Activated CD8-positive, alpha-beta memory T cell treated with anti-CD3 and anti-CD28 coated beads for 24 hours (primary cell): ENCODE measurements around the gene NME7.
A peak's percentile ranks its signal among the peaks of the same experiment; 100 is the strongest.
"Not testable (repeated sequence)": the region's sequence is repeated elsewhere in the genome, so short reads cannot be mapped to it uniquely, and the experiment has no call there.

Experiments used
- DNase-seq: peaks from one replicate; pipeline ENCODE4 v3.0.0-alpha.2; 2020

Gene NME7, protein sequence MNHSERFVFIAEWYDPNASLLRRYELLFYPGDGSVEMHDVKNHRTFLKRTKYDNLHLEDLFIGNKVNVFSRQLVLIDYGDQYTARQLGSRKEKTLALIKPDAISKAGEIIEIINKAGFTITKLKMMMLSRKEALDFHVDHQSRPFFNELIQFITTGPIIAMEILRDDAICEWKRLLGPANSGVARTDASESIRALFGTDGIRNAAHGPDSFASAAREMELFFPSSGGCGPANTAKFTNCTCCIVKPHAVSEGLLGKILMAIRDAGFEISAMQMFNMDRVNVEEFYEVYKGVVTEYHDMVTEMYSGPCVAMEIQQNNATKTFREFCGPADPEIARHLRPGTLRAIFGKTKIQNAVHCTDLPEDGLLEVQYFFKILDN

DNA sequence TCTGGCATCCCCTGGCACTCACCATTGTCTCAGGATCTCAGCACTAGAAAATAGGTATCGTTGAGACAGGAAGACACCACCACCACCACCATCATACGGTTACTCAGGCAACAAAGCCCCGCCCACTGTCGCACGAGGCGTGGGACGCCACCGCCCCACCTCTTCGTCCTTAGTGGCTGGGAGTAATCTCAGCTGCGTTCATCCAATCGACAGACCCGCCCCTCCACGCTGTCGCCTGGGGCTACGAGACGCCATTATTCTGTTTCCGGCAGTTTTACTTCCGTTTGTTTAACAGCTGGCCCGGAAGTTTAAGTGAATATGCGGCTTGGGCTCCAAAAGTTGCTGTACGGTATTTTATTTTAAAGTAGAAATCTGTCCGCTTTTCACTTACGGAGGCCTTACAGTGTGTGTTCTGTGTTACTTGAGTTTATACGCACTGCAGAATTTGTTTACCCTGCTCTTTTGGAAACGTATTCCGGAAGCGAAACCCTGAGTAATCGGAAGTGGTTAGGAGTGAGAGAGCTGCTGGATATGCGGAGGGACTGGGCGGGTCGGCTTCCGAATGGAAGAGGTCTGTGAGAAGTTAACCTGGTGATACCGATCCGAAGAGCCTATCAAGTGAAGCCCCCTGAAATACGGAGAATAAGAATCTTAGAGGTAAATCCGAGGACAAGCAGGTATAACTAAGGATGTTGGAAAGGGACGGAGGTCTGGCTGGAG, at the start of gene NME7, which contains the start of gene BLZF1:
NME7 (minus strand) TSS at position 112 of the 720 bp plus-strand sequence; CDS start at position 25, 87 bp downstream.
BLZF1 (plus strand) TSS at position 510 of the 720 bp plus-strand sequence. CDS start 1,328 bp downstream, outside the sequence.
- peak; percentile 99 for DNase-seq

DNA sequence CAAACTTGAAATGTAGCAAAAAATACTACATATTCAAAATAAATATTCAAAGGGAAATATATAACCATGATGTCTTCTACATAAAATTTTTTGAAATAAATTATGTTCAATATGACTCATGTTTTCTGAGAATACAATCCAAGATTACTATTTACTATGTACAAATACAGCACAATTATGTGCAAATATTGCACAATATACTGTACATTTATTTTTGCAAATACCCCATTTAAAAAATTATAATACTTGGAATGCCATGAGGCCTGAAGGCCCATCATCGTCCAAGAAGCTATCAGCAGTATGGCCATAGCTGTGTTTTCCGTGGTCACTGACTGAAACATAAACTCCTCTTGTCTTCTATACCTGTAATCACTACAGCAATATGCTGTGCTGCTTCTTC, 47.4 kb upstream of the NME7 start:
- DNase-seq, result no peak

DNA sequence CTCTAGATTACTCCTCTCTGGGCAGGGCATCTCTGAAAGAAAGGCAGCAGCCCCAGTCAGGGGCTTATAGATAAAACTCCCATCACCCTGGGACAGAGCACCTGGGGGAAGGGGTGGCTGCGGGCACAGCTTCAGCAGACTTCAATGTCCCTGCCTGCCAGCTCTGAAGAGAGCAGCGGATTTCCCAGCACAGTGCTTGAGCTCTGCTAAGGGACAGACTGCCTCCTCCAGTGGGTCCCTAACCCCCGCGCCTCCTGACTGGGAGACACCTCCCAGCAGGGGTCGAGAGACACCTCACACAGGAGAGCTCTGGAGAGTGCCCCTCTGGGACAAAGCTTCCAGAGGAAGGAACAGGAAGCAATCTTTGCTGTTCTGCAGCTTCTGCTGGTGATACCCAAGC, 40.7 kb upstream of the NME7 start:
- DNase-seq, result not testable (repeated sequence)

DNA sequence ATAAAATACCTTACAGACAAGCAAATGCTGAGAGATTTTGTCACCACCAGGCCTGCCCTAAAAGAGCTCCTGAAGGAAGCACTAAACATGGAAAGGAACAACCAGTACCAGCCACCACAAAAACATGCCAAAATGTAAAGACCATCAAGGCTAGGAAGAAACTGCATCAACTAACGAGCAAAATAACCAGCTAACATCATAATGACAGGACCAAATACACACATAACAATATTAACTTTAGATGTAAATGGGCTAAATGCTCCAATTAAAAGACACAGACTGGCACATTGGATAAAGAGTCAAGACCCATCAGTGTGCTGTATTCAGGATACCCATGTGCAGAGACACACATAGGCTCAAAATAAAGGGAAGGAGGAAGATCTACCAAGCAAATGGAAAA, 35.0 kb upstream of the NME7 start:
- DNase-seq, result not testable (repeated sequence)

DNA sequence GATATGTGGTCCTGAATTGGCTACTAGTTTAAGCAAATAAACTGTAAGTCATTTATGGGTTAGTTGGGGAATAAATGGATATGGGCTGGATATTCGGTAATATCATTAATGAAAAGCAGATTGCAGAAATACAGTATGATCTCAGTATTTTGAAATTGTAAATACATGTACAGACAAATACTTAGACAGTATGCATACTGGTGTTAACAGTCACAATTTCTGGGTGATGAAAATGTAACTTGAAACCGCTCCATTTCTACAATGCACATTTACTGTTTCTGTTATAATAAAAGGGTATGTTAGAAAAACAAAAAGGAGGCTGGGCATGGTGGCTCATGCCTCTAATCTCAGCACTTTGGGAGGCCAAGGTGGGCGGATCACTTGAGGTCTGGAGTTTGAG, 28.4 kb upstream of the NME7 start:
- no peak for DNase-seq

DNA sequence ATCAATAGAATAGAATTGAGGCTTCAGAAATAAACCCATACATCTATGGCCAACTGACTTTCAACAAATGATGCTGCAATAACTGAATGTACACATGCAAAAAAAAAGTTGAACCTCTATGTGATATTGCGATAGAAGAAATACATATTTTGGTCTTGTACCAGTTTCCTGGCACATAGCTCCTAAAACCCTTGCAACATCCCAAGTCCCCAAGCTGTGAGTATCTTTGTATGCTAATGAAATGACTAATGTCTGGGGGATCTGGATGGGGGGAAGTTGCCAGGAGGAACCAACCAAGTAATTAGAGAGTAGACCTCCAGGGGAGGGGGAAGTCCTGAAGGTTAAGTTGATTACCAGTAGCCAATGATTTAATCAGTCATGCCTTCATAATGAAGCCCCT, 24.8 kb upstream of the NME7 start:
- DNase-seq, result no peak

DNA sequence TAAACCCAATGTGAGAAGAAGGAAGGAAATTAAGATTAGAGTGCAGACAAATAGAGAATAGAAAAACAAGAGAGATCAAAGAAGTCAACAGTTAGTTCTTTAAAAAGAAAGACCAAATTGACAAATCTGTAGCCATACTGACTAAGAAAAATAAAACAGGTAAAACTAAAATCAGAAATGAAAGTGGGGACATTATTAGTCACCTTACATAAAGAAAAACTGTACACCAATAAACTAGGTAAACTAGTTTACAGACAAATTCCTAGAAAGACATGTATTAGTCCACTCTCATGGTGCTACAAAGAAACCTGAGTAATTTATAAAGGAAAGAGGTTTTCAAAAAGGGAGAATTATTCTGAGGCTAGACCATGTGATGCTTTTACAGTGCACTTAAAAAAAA, 22.7 kb upstream of the NME7 start:
- DNase-seq, result no peak

DNA sequence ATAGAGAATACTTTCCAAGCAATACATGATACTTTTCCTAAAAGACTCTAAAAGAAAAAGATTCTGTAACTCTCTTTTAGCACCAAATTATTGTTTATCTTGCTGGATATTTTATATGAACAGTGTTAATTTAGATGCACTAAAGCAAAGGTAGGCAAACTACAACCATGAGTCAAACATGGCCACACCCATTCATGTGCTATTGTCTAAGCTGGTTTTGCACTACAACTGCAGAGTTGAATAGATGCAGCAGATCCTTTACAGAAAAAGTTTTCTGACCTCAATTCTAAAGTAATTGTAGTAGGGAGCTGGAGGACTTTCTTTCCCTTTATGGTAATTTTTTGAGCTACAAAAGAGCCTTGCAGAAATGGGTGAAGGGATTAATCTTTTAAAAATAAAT, 19.8 kb upstream of the NME7 start:
- DNase-seq, result no peak

DNA sequence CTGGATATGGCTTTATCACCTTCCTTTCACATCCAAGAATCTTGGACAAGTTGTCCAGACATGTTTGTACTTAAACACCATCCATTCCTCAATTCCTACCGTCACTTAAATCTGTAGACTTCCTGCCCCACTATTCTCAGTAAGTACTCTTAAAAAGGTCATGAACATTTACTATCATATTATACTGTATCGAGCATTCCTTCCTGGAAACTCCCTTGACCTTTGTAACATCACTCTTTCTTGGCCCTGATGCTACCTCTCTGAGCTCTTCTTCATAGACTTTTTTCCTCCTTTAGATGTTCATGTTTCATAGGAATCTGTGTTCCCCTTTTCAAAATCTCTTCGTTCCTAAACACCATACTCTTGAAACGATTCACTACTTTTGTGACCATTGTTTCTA, 15.9 kb upstream of the NME7 start:
- no peak for DNase-seq

DNA sequence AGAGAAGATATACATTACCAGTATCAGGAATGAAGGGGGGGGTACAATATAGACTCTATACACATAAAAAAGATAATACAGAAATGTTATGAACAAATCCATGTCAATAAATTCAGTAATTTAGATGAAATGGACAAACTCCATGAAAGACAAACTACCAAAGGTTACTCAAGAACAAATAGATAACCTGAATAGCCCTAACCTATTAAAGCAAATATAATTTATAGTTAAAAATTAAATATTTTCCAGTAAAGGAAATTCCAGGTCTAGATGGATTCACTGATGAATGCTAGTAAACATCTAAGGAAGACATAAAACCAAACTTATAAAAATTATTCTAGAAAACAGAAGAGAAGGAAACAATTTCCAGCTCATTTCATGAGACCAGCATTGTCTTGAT, 13.6 kb upstream of the NME7 start:
- DNase-seq, result no peak

DNA sequence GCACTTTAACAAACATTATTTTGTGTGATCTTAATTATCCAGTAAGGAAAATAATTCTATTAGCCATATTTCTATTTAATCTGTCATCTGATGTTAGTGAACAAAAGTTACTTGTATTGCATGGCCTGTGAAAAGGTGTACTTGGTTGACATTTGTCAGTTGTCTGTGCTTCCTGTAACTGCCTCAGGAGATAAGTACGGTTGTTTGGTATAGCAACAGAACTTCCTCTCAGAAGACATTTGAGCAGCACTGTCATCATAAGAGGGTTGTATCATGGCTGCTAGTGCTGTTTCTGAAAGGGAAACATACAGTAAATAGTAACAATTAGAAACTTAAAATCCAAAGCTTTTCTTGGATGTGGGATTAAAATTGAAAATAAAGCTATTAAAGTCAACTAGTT, 3.8 kb upstream of the NME7 start:
- no peak for DNase-seq

DNA sequence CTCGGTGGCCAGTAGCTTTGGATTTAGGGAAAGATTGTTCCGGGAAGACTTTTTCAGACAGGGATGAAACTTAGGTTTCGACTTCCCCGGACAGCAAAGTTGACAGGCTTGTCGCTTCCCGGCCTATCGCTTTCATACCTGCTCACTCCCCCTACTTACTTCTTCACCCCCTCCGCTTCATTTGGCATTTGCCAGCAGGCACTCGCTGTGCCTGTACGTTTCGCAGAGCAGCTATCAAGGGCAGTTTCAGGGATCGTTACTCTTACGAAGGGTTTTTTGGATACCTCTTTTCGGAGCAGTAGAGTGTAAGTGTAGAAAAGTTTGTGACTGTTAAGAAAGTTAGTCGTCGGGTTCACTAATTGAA, 791 bp upstream of the NME7 start:
- no peak for DNase-seq

DNA sequence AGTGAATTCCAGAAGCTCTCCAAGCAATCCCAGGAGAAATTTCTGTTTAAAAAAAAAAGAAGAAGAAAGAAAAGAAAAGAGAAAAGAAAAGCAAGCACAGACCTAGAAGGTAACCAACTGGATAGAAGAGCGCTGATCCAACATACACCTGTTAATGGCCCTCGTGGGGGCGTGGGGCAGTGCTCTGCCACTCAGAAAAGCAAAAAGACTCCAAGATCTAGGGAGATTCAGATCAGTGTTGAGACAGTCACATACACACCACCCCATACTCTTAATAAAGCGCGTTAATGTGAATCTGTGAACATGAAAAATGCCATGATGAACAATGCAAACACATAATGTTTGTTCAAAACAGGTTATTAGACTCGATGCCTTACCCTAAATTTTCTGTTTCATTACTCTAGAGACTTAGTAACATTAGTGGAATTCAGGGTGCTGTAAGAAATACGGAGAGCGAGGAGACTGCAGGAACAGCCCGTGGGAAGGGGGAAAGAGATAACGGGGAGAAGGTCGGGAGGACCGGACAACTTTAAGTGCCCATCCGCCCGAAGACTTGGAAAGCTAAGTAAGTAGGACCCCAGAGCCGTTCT, 406 bp downstream of the NME7 start:
- no peak for DNase-seq

DNA sequence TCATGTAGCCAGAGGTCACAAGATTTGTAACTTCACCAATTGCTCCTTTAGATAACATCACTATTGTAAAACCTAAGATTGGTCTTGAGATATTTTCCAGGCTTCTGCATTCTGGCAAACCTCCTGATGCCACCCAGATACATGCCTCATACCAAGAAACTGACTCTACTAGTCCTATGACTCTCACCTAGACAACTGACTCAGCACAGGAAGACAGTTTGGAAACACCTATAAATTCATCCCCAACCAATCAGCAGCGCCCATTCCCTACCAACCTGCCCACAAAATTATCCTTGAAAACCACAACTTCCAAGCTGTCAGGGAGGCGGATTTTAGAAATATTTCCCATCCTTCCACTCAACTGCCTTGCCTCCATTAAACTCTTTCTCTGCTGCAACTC, 2.6 kb downstream of the NME7 start:
- DNase-seq, result no peak

DNA sequence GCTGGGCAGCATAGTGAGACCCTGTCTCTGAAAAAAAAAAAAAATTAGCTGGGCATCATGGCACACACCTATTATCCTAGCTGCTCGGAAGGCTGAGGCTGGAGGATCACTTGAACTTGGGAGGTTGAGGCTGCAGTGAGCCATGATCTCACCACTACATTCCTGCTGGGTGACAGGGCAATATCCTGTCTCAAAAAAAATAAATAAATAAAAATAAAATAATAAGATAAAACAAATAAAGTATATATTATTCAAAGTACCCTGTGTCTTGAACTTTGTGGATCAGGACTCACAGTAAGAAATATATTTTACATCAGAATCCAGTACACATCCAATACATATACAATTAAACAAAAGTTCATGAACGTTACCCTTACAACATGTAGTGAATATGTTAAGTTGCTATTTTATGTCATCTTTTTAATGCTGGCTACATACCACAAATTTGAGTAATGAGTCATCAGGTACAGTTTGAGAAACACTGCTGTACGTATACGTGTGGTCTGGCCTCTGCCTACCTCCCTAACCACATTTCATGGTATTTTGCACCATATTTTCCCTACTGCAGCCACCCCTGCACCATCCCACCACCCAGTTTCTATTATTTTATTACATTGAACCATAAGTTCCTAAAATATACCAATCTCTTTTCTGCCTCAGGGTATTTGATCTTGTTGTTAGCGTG, 4.4 kb downstream of the NME7 start:
- no peak for DNase-seq

DNA sequence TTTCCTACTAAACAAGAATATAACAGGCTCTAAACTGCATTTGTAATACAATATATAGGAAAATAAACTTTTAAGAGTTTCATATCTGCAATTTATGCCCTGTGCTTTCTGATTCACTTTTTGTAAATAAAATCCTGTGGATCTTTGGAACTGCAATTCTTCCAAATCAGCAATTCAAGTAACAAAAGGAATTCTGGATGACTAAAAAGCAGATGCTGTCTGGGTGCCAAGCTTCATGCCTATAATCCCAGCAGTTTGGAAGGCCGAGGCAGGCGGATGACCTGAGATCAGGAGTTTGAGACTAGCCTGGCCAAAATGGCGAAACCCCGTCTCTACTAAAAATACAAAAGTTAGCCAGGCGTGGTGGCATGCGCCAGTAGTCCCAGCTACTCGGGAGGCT, 6.3 kb downstream of the NME7 start:
- DNase-seq, result no peak

DNA sequence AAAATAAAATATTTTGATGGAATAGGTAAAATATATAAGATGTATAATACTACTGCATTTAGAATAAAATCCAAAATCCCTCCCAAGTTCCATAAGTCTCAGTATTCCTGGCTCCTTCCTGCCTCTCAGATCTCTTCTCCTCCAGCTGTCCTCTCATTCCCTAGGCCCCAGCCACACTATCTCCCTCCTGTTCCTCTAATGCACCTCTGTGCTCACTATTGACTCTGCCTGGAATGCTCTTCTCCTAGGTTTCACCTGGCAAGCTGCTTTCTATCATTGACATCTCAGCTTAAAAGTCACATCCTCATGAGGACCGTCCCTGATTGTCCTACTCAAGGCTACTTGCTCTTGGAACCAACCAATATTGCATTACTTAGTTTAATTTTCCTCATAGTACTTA, 7.2 kb downstream of the NME7 start:
- DNase-seq, result no peak

DNA sequence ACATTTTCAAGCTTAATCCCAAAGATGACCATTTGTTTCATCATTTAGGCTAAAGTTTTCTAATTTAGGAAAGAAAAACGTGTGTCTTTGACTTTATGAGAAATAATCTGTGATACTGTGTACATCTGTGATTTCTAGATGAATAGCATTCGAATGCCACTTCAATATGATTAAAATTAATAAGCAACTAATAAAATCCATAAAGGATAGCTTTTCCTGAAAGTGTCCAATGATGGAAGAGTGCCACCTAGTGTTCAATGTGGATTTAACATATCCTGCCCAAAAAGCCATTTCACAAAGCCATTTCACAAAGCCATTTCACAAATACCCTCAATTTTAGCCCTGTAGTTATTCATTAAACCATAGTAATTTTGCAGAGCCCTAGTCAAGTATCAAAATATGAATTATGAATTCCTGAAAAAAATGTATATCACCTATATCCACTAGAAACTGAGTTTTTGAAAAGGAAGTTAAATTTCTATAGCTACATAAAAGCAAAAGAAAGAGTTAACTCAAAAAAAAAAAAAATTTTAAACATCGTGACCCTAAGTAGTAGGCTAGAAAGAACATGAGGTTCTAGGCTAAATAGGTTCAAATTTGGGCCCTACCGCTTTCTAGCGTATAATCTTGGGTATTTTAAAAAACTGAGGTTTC, 19.1 kb downstream of the NME7 start:
- DNase-seq, result no peak

DNA sequence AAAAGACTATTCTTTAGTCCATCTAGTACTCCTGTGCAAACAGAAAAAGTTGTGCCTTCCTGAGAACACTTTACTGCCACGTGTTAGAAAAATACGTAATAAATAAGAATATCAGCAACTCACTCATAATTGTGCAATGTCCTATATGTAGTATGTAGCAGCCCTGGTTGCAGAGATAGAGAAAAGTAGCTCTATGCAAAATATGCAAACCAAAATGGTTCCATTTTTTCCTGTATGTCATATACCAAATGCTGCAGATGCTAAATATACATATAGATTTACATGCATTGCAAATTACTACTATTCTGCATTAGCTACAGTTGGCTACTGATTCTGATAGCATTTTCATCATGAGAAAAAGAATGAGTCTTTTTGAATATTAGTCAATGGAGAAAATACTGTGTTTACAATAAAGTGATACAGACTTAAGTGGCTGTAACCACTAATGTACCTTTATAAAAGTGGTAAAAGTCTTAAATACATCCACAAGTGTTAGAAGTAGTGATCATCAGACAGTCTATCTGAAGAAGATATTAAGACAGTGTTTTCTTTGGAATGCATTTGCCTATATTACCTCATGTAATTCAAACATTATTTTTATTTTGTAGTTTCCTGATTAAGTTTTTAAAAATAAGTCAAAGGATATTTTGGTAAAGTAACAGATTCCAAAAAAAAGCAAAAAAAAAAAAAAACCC, 19.8 kb downstream of the NME7 start:
- no peak for DNase-seq

DNA sequence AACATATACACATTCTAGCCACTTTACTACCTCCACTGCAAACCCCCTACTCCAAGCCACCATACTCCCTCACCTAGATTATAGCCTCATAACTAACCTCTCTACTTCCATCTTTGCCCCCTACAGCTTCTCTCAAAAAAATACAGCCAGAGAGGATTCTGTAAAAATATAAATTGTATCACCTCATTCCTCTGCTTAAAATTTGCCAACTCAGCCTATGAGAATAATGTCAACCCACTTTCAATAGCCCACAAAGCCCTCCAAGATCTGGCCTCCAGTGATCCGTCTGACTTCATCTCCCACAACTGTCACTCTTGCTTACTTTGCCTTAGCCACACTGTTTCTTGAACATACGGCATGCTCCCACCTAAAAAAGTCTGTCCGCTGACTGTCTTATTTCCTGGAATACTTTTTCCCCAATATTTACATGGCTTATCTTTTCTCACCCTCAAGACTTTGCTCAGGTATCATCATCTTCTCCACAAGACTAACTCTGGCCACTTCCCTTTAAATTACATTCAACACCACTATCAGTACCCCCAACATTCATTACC, 21.5 kb downstream of the NME7 start:
- DNase-seq, result no peak

DNA sequence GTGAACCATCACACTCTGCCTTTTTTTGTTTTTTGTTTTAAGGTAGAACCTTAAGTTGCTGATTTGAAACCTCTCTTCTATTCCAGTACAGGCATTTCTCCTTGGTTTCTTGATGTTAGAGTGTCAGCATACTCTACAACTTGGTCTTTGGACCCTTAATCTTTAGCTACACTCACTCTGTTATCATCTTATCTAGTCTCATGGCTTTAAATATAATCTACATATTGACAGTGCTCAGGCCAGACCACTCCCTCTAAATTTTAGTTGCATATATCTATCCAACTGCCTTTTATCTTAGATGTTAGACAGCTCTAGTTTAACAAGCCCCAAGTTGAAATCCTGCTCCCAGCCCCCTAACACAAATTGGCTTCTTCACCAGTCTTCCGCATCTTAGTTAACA, 22.1 kb downstream of the NME7 start:
- DNase-seq, result no peak

DNA sequence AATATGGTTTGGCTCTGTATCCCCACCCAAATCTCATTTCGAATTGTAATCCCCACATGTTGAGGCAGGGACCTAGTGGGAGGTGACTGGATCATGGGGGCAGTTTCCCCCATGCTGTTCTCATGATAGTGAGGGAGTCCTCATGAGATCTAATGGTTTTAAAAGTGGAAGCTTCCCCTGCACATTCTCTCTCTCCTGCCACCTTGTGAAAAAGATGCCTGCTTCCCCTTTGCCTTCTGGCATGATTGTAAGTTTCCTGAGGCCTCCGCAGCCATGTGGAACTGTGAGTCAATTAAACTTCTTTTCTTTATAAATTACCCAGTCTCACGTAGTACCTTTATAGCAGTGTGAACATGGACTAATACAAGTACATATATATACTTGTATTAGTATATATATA, 25.5 kb downstream of the NME7 start:
- not testable (repeated sequence) for DNase-seq
